HepG2 (cell line): Measurements from ENCODE around the gene PPM1G. TPM values are rescaled to one million over a fixed set of nuclear protein-coding genes. Genes with fewer than 3 reads are reported as not detected.
A peak's percentile ranks its signal among the peaks of the same experiment; 100 is the strongest.

Source experiments
- BCL6 ChIP-seq: IDR thresholded peaks from 2 replicates; pipeline ENCODE4 v1.6.1; 2016; ENCODE audit warnings: missing genetic modification reagents, missing compliant biosample characterization
- KLF15 ChIP-seq: sonication (generic); formaldehyde crosslinking; IDR thresholded peaks from 2 replicates; pipeline ENCODE4 v1.8.1; 2023; ENCODE audit warnings: borderline replicate concordance, mild to moderate bottlenecking, inconsistent platforms, missing genetic modification reagents, mixed read lengths
- NCOA1 ChIP-seq: sonication (generic); formaldehyde crosslinking; IDR thresholded peaks from 2 replicates; pipeline ENCODE4 v1.9.0; 2021; ENCODE audit warnings: missing genetic modification reagents
- REL ChIP-seq: sonication (generic); formaldehyde crosslinking; conservative IDR thresholded peaks from 2 replicates; pipeline ENCODE4 v1.8.0; 2022; ENCODE audit warnings: mild to moderate bottlenecking, missing genetic modification reagents, moderate library complexity
- TFAP4 ChIP-seq: sonication (generic); IDR thresholded peaks from 2 replicates; pipeline ENCODE4 v1.6.1; 2016; ENCODE audit warnings: low read depth, borderline replicate concordance
- TRIM24 ChIP-seq: sonication (generic); formaldehyde crosslinking; IDR thresholded peaks from 2 replicates; pipeline ENCODE4 v1.8.0; 2022; ENCODE audit warnings: mild to moderate bottlenecking, missing genetic modification reagents
- ZBTB39 ChIP-seq: sonication (generic); formaldehyde crosslinking; IDR thresholded peaks from 2 replicates; pipeline ENCODE4 v1.5.0; 2020; ENCODE audit warnings: missing genetic modification reagents
- ZNF256 ChIP-seq: sonication (generic); formaldehyde crosslinking; conservative IDR thresholded peaks from 2 replicates; pipeline ENCODE4 v1.4.0; 2020; ENCODE audit warnings: missing genetic modification reagents
- ZNF562 ChIP-seq: sonication (generic); formaldehyde crosslinking; IDR thresholded peaks from 2 replicates; pipeline ENCODE4 v1.8.0; 2022; ENCODE audit warnings: missing genetic modification reagents, borderline replicate concordance
- ZNF589 ChIP-seq: sonication (generic); formaldehyde crosslinking; conservative IDR thresholded peaks from 2 replicates; pipeline ENCODE4 v1.8.0; 2022; ENCODE audit warnings: mild to moderate bottlenecking, moderate library complexity, missing genetic modification reagents
- ZNF713 ChIP-seq: sonication (generic); formaldehyde crosslinking; IDR thresholded peaks from 2 replicates; pipeline ENCODE4 v1.4.0; 2020; ENCODE audit warnings: mild to moderate bottlenecking, missing genetic modification reagents
- ZNF724P ChIP-seq: sonication (generic); formaldehyde crosslinking; IDR thresholded peaks from 2 replicates; pipeline ENCODE4 v1.8.0; 2022; ENCODE audit warnings: missing genetic modification reagents, borderline replicate concordance
- polyA plus RNA-seq, 8 experiments: library from polyadenylated mRNA; depleted of rRNA in 3 of 8; stranded (reverse) in 7 of 8; unstranded in 1 of 8; fragments of >200 nt; fragmentation: Illumina TruSeq in 4 of 8; extraction: Trizol in 4 of 8; gene quantifications; 2 replicates each; pipeline versions ENCODE4 v1.2.1 to v1.2.3, GENCODE V29; 2011 to 2016; ENCODE audit warnings: low read depth in 4 of 8, missing spikeins in 1 of 8, mixed read lengths in 1 of 8; ENCODE audit not compliant: insufficient read depth in 1 of 8
- total RNA-seq, 5 experiments: library from RNA; depleted of rRNA; stranded (reverse); fragments of >200 nt; fragmentation: Illumina TruSeq; extraction: Trizol; gene quantifications; 2 replicates each; pipeline ENCODE4 v1.2.3, GENCODE V29; 2016; ENCODE audit warnings: low read depth in 1 of 5
- TF ChIP-seq, protein P1 (sequence below): sonication (generic); formaldehyde crosslinking; IDR thresholded peaks from 2 replicates; pipeline ENCODE4 v1.4.0; 2020; ENCODE audit warnings: missing genetic modification reagents
- TF ChIP-seq, protein P2 (sequence below): sonication (generic); formaldehyde crosslinking; IDR thresholded peaks from 2 replicates; pipeline ENCODE4 v1.4.0; 2020; ENCODE audit warnings: low read depth, missing genetic modification reagents
- TF ChIP-seq, protein P3 (sequence below): sonication (generic); formaldehyde crosslinking; IDR thresholded peaks from 2 replicates; pipeline ENCODE4 v1.5.0; 2020; ENCODE audit warnings: missing genetic modification reagents, mild to moderate bottlenecking, borderline replicate concordance
- TF ChIP-seq, protein P4 (sequence below): sonication (generic); formaldehyde crosslinking; IDR thresholded peaks from 2 replicates; pipeline ENCODE4 v1.4.0; 2020; ENCODE audit warnings: missing genetic modification reagents, mild to moderate bottlenecking, borderline replicate concordance

Gene PPM1G
- total and polyA plus RNA-seq, 2 of the 13 experiments (the other 11 are each of a cell fraction or from before 2014, with no cell fraction given): 58.2 to 213 TPM

GRCh38 chr2:27370026-27370815 lies 39.2 kb downstream of the PPM1G start, which contains the start of the genes EIF2B4 and SNX17 (continued):
- TF ChIP-seq, protein P1, sequence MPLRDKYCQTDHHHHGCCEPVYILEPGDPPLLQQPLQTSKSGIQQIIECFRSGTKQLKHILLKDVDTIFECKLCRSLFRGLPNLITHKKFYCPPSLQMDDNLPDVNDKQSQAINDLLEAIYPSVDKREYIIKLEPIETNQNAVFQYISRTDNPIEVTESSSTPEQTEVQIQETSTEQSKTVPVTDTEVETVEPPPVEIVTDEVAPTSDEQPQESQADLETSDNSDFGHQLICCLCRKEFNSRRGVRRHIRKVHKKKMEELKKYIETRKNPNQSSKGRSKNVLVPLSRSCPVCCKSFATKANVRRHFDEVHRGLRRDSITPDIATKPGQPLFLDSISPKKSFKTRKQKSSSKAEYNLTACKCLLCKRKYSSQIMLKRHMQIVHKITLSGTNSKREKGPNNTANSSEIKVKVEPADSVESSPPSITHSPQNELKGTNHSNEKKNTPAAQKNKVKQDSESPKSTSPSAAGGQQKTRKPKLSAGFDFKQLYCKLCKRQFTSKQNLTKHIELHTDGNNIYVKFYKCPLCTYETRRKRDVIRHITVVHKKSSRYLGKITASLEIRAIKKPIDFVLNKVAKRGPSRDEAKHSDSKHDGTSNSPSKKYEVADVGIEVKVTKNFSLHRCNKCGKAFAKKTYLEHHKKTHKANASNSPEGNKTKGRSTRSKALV: peak; percentile 94
- TF ChIP-seq, protein P2, sequence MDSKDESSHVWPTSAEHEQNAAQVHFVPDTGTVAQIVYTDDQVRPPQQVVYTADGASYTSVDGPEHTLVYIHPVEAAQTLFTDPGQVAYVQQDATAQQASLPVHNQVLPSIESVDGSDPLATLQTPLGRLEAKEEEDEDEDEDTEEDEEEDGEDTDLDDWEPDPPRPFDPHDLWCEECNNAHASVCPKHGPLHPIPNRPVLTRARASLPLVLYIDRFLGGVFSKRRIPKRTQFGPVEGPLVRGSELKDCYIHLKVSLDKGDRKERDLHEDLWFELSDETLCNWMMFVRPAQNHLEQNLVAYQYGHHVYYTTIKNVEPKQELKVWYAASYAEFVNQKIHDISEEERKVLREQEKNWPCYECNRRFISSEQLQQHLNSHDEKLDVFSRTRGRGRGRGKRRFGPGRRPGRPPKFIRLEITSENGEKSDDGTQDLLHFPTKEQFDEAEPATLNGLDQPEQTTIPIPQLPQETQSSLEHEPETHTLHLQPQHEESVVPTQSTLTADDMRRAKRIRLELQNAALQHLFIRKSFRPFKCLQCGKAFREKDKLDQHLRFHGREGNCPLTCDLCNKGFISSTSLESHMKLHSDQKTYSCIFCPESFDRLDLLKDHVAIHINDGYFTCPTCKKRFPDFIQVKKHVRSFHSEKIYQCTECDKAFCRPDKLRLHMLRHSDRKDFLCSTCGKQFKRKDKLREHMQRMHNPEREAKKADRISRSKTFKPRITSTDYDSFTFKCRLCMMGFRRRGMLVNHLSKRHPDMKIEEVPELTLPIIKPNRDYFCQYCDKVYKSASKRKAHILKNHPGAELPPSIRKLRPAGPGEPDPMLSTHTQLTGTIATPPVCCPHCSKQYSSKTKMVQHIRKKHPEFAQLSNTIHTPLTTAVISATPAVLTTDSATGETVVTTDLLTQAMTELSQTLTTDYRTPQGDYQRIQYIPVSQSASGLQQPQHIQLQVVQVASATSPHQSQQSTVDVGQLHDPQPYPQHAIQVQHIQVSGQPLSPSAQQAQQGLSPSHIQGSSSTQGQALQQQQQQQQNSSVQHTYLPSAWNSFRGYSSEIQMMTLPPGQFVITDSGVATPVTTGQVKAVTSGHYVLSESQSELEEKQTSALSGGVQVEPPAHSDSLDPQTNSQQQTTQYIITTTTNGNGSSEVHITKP: peak; percentile 91
- TF ChIP-seq TFAP4 (peak; percentile 86), REL (CRISPR knock-in tag) (0 out of 2 replicates have a peak, but pooled peaks have one; percentile 34), BCL6 (CRISPR knock-in tag) (peak; percentile 43; the same call in 1 of the 2 replicates), ZNF724P (CRISPR knock-in tag) (peak; percentile 97), ZNF256 (CRISPR knock-in tag) (peak; percentile 91; the same call in 1 of the 2 replicates), NCOA1 (CRISPR knock-in tag) (peak; percentile 99), ZBTB39 (CRISPR knock-in tag) (peak; percentile 91), ZNF562 (no peak), ZNF713 (CRISPR knock-in tag) (peak; percentile 97), ZNF589 (CRISPR knock-in tag) (peak; percentile 96), KLF15 (CRISPR knock-in tag) (peak; percentile 35; the same call in 1 of the 2 replicates), TRIM24 (CRISPR knock-in tag) (no peak)
- TF ChIP-seq, protein P3, sequence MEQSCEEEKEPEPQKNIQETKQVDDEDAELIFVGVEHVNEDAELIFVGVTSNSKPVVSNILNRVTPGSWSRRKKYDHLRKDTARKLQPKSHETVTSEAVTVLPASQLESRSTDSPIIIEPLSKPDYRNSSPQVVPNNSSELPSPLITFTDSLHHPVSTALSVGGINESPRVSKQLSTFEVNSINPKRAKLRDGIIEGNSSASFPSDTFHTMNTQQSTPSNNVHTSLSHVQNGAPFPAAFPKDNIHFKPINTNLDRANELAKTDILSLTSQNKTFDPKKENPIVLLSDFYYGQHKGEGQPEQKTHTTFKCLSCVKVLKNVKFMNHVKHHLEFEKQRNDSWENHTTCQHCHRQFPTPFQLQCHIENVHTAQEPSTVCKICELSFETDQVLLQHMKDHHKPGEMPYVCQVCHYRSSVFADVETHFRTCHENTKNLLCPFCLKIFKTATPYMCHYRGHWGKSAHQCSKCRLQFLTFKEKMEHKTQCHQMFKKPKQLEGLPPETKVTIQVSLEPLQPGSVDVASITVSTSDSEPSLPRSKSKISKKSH (CRISPR knock-in tag): peak; percentile 81; the same call in 1 of the 2 replicates
- TF ChIP-seq, protein P4, sequence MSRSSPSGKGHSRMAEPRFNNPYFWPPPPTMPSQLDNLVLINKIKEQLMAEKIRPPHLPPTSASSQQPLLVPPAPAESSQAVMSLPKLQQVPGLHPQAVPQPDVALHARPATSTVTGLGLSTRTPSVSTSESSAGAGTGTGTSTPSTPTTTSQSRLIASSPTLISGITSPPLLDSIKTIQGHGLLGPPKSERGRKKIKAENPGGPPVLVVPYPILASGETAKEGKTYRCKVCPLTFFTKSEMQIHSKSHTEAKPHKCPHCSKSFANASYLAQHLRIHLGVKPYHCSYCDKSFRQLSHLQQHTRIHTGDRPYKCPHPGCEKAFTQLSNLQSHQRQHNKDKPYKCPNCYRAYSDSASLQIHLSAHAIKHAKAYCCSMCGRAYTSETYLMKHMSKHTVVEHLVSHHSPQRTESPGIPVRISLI (CRISPR knock-in tag): peak; percentile 55; the same call in 1 of the 2 replicates
